Measurements from ENCODE around the gene SDR42E1.
"Not testable (repeated sequence)": the region's sequence is repeated elsewhere in the genome, so short reads cannot be mapped to it uniquely, and the experiment has no call there.

Gene SDR42E1

DNA sequence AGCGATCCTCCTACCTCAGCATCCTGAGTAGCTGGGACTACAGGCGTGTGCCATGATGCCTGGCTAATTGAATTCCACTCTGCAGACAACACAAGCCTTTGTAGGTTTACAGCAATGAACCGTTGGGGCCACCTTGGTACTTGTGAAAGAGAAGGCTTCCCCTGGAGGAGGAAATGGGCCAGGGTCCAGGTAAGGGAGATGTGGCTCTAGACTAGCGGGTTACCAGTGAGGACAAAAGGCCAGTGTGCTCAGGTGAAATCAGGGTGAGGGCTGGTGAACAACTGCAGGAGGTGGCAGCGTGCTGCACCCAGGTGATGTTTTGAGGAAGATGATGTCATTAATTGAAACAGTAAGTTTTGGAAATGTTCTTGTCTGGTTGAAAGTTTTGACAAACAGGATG, 6.7 kb downstream of the SDR42E1 start:
- Mint-ChIP-seq H3K4me1 (ENCODE audit: low read depth) (no peaks in the 10 kb centered on the region), H3K36me3 (ENCODE audit: low read depth) (peaks cover 17% of the 10 kb centered on the region), H3K4me3 (no peak overlapping the region)

DNA sequence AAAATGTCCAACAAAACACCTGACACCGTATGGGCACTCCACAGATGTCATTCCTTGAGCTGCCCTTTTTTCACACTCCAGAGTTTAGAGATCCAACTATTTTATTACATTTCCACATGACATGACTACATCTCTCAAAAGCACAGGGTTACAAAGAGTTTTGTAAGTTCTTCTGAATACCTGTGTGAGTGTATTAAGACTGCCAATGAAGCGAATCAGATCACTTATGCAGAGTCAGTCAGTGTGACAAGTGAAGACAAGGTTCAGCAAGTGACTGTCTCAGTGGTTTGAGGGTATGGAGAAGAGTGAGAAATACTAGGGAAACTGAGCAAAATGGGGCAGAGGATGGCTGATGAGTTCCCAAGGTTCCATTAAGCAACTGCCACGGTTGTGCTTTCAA, 8.4 kb downstream of the SDR42E1 start:
- peaks cover 11% of the 10 kb centered on the region for H3K36me3 Mint-ChIP-seq (ENCODE audit: low read depth)
- no peak overlapping the region for H3K4me3 Mint-ChIP-seq
- H3K27ac Mint-ChIP-seq = no peak overlapping the region
- peaks cover 1% of the 10 kb centered on the region for H3K9me3 Mint-ChIP-seq
- no peaks in the 10 kb centered on the region for H3K4me1 Mint-ChIP-seq (ENCODE audit: low read depth)
- no peaks in the 10 kb centered on the region for H3K27me3 Mint-ChIP-seq (ENCODE audit: low read depth)

More for the DNA sequence above, 6.7 kb downstream of the SDR42E1 start:
- peaks cover 18% of the 10 kb centered on the region for H3K9me3 Mint-ChIP-seq
- no peaks in the 10 kb centered on the region for H3K27me3 Mint-ChIP-seq (ENCODE audit: low read depth)
- no peak overlapping the region for H3K27ac Mint-ChIP-seq

DNA sequence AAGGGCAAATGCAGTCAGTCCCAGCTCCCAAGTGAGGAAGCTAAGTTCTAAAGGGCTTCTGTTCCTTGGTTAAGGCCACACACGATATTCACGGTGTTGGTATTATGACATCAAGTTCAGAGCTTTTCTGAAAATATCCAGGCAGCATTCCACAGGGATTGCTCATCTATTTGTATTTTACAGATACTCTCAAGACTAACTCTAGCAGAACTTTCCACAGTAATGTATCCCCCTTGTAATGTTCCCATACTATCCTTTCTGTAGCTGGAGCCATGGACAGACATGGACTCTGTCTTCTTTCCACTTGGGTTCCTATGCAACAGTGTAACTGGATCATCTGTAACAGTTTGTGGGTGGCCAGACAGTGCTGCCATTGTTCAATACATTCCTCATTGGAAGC, 13.5 kb downstream of the SDR42E1 start:
- Mint-ChIP-seq H3K36me3 (ENCODE audit: low read depth) (peaks cover 10% of the 10 kb centered on the region), H3K4me3 (no peak overlapping the region), H3K4me1 (ENCODE audit: low read depth) (no peaks in the 10 kb centered on the region)

DNA sequence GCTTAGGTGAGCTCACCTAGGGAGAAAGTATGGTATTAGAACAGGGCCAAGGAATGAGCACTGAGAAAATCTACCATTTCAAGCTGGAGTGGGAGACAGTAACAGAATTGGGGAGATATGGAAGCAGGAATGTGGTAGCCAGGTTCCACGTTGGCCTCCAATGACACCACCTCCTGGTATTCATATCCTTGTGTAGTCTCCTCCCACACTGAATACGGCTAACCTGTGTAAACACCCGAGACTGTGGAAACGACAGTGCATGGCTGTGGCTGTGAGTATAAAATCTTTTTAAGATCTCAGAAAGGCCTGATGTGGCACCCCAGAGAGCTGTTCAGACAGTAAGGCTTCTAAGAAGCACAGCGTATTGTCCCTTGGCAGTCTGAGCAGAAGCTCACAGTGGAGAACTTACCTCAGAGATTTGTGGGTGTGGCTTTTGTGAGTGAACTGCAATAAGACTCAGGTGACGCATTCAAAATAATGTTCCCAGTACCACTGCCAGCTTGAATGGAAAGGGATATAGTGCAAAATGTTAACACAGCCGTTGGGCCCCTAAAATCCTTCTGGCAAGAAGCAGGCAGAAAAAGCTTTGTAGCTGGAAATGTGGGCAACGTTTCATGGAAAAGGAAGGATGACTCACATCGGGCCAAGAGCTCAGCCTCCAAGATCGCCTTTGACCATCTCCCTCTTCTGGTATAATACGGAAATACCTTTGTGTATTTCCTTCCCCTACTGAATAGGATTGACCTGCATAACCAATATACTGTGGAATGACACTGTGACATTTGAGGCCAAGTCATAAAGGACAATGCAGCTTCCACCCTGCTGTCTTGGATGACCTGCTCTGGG, 14.4 kb downstream of the SDR42E1 start:
- Mint-ChIP-seq H3K4me1 (ENCODE audit: low read depth) (no peaks in the 10 kb centered on the region), H3K36me3 (ENCODE audit: low read depth) (peaks cover 10% of the 10 kb centered on the region)

More for the DNA sequence above, 13.5 kb downstream of the SDR42E1 start:
- H3K27ac Mint-ChIP-seq = no peak overlapping the region
- no peaks in the 10 kb centered on the region for H3K27me3 Mint-ChIP-seq (ENCODE audit: low read depth)
- no peaks in the 10 kb centered on the region for H3K9me3 Mint-ChIP-seq

DNA sequence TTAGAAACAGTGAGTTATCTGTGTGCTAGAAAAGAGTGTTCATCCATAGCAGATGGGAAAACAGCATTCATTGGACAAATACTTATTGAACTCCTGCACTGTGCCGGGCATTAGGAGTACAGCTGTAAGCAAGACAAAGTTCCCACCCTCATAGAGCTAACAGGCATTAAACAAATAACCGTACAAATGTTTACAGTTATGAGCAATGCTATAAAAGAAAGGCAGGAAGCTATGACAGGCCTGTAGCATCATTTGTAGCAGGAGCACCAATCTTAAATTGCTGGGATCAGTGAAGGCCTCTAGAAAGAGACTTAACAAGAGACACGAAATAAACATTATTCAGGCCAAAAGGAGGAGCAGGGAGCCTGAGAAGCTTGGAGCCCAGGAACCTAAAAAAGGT, 15.6 kb downstream of the SDR42E1 start:
- Mint-ChIP-seq H3K27ac (no peak overlapping the region), H3K27me3 (ENCODE audit: low read depth) (no peaks in the 10 kb centered on the region), H3K9me3 (no peaks in the 10 kb centered on the region), H3K4me3 (no peak overlapping the region), H3K36me3 (ENCODE audit: low read depth) (peaks cover 10% of the 10 kb centered on the region), H3K4me1 (ENCODE audit: low read depth) (no peaks in the 10 kb centered on the region)

More for the DNA sequence above, 14.4 kb downstream of the SDR42E1 start:
- no peak overlapping the region for H3K27ac Mint-ChIP-seq
- H3K4me3 Mint-ChIP-seq = no peak overlapping the region
- no peaks in the 10 kb centered on the region for H3K9me3 Mint-ChIP-seq
- H3K27me3 Mint-ChIP-seq (ENCODE audit: low read depth) = no peaks in the 10 kb centered on the region

DNA sequence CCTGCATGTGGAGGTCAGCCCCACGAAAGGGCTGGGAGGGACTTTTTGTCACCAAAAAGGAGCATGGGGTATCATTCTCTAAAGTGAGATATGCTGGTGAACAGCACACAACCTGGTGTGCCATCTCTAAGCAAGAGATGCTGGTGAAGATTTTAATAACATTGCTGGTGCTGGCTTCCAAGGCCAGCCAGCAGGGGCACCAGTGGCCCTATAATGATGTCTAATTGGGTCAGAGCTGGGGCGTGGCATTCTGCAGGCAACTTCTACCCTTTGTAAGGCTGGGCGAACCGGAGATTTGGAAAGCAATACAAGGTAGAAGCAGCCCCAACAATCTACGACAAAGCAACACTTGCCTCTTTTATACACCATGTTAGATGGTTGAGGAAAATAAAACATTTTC, 16.8 kb downstream of the SDR42E1 start:
- no peak overlapping the region for H3K4me3 Mint-ChIP-seq
- H3K27ac Mint-ChIP-seq = no peak overlapping the region
- peaks cover 7% of the 10 kb centered on the region for H3K36me3 Mint-ChIP-seq (ENCODE audit: low read depth)
- no peaks in the 10 kb centered on the region for H3K27me3 Mint-ChIP-seq (ENCODE audit: low read depth)
- H3K4me1 Mint-ChIP-seq (ENCODE audit: low read depth) = no peaks in the 10 kb centered on the region
- H3K9me3 Mint-ChIP-seq = no peaks in the 10 kb centered on the region

DNA sequence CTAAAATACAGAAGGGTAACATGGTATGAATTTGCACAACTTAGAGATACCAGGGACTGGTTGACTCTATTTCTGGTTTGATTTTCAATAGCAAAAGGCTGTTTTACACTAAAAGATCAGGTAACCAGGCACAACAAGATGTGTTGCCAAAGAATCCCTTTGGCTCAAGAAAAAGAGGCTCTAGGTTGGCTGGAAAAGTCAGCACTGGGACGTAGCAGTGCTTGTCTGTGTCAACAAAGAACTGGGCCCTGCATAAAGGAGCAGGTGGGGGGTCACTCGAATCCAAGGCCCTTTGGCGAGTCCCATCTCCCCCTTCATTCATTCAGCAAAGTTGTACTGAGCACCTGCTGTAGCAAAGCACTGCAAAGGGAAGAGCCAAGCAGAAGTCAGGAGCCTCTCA, 18.4 kb downstream of the SDR42E1 start:
- H3K27ac Mint-ChIP-seq = no peak overlapping the region
- H3K4me3 Mint-ChIP-seq = no peak overlapping the region
- no peaks in the 10 kb centered on the region for H3K4me1 Mint-ChIP-seq (ENCODE audit: low read depth)
- H3K36me3 Mint-ChIP-seq (ENCODE audit: low read depth) = peaks cover 1% of the 10 kb centered on the region
- H3K9me3 Mint-ChIP-seq = no peaks in the 10 kb centered on the region
- H3K27me3 Mint-ChIP-seq (ENCODE audit: low read depth) = no peaks in the 10 kb centered on the region

DNA sequence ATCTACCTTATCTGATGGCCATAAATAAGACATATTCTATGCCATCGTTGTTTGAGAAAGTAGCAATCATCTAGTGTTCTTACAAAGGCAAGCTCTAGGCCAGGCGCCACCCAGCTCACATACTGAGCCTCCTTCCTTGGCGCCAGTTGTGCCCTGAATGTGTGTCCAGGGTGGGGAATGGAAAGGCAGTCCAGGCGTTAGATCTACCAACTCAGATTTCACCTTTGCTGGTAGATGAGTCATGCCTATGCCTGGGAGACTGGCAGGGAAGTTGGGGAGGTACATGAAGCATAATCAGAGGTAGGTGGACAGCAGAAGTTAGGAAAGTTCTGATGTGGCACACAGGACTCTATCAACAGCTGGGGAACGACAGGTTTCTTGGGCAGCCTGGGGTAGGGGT, 23.6 kb downstream of the SDR42E1 start:
- Mint-ChIP-seq H3K9me3 (no peaks in the 10 kb centered on the region), H3K36me3 (ENCODE audit: low read depth) (no peaks in the 10 kb centered on the region), H3K27ac (no peak overlapping the region), H3K27me3 (ENCODE audit: low read depth) (peaks cover 6% of the 10 kb centered on the region), H3K4me3 (no peak overlapping the region), H3K4me1 (ENCODE audit: low read depth) (no peaks in the 10 kb centered on the region)

DNA sequence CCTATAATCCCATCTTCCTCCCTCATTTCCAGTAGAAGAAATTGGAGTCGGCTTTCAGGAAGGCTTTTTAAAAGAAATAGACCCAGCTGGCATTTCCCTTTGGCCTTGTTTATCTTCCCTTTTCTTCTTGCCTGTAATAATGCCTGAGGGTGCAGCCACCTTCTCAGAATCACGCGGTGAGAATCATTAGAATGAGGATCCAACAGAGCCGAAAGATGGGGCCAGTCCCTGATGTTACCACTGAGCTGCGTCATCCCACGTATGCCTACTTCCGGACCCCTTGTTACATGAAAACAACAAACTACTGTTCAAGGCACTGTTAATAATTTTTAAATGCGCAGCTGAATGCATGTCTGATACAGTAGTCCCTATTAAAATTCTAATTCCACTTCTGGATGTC, 24.1 kb downstream of the SDR42E1 start:
- Mint-ChIP-seq H3K27ac (no peak overlapping the region), H3K27me3 (ENCODE audit: low read depth) (peaks cover 6% of the 10 kb centered on the region), H3K9me3 (no peaks in the 10 kb centered on the region), H3K4me1 (ENCODE audit: low read depth) (no peaks in the 10 kb centered on the region), H3K4me3 (no peak overlapping the region), H3K36me3 (ENCODE audit: low read depth) (no peaks in the 10 kb centered on the region)

DNA sequence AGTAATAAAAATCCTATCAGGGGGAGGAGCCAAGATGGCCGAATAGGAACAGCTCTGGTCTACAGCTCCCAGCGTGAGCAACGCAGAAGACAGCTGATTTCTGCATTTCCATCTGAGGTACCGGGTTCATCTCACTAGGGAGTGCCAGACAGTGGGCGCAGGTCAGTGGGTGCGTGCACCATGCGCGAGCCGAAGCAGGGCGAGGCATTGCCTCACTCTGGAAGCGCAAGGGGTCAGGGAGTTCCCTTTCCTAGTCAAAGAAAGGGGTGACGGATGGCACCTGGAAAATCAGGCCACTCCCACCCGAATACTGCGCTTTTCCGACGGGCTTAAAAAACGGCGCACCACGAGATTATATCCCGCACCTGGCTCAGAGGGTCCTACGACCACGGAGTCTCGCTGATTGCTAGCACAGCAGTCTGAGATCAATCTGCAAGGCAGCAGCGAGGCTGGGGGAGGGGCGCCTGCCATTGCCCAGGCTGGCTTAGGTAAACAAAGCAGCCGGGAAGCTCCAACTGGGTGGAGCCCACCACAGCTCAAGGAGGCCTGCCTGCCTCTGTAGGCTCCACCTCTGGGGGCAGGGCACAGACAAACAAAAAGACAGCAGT, 33.8 kb downstream of the SDR42E1 start:
- not testable (repeated sequence) for H3K9me3 Mint-ChIP-seq; H3K36me3 Mint-ChIP-seq (ENCODE audit: low read depth); H3K4me1 Mint-ChIP-seq (ENCODE audit: low read depth); H3K27me3 Mint-ChIP-seq (ENCODE audit: low read depth); H3K27ac Mint-ChIP-seq; H3K4me3 Mint-ChIP-seq

DNA sequence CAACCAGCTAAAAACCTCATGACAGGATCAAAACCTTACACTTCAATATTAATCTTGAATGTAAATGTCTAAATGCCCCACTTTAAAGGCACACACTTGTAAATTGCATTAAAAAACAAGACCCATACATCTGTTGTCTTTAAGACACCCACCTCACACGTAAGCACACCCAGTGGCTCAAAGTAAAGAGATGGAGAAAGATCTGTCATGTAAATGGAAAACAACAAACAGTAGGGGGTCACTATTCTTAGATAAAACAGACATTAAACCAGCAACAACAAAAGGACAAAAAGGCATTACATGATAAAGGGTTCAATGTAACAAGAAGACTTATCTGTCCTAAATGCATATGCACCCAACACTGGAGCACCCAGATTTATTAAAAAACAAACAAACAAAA, 35.6 kb downstream of the SDR42E1 start:
- Mint-ChIP-seq H3K9me3 (peaks cover 16% of the 10 kb centered on the region), H3K27me3 (ENCODE audit: low read depth) (peaks cover 2% of the 10 kb centered on the region), H3K4me1 (ENCODE audit: low read depth) (no peaks in the 10 kb centered on the region), H3K27ac (no peak overlapping the region), H3K36me3 (ENCODE audit: low read depth) (no peaks in the 10 kb centered on the region), H3K4me3 (no peak overlapping the region)

DNA sequence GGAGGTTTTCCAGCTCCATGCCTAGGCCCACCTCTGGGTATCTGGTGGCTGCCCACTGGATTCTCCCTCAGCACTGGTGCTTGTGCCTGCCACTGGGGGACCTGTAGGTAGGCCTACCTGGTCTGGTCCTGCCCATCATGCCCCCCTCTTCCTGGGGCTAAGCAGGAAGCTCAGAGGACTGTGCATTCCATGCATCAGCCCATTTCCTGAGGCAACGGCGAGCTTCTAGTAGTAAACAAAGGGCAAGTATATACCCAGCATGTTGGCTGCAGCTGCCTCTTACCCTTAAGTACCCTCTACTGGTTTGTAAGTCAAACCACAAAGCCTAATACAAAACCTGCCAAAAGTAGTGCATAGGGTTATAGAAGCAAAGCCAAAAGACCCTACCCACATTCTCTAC, 37.5 kb downstream of the SDR42E1 start:
- Mint-ChIP-seq H3K36me3 (ENCODE audit: low read depth) (no peaks in the 10 kb centered on the region), H3K9me3 (peaks cover 16% of the 10 kb centered on the region), H3K4me1 (ENCODE audit: low read depth) (no peaks in the 10 kb centered on the region), H3K27me3 (ENCODE audit: low read depth) (peaks cover 9% of the 10 kb centered on the region), H3K27ac (no peak overlapping the region), H3K4me3 (no peak overlapping the region)

DNA sequence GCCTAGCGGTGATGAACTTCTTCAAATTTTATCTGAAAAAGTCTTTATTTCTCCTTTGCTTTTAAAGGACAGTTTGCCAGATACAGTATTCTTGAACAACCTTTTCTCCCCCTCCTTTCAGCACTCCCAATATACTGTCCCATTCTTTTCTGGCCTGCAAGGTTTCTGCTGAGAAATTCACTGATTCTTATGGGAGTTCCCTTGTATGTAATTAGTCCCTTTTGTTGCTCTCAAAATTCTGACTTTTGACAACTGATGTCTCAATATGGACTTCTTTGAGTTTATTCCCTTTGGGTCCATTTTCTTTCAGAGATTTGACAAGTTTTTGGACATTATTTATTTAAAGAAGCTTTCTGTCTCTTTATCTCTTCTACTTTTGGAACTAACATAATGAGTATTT, 39.4 kb downstream of the SDR42E1 start:
- Mint-ChIP-seq H3K4me1 (ENCODE audit: low read depth) (no peaks in the 10 kb centered on the region), H3K9me3 (peaks cover 12% of the 10 kb centered on the region), H3K36me3 (ENCODE audit: low read depth) (no peaks in the 10 kb centered on the region), H3K27me3 (ENCODE audit: low read depth) (peaks cover 9% of the 10 kb centered on the region), H3K27ac (no peak overlapping the region), H3K4me3 (no peak overlapping the region)

DNA sequence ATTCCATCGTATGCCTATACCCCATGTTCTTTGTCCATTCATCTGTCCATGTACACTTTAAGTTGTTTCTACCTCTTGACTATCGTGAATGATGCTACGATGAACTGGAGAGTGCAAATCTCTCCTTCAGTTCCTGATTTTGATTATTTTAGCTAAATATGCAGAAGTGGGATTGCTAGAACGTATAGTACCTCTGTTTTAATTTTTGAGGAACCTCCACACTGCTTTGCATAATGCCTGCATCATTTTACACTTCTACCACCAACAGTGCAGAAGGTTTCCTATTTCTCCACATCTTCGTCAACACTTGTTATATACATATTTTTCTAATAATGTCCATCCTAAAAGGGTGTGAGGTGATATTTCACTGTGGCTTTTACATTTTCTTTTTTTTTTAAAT, 43.9 kb downstream of the SDR42E1 start:
- Mint-ChIP-seq H3K4me3 (no peak overlapping the region), H3K27ac (no peak overlapping the region), H3K36me3 (ENCODE audit: low read depth) (no peaks in the 10 kb centered on the region), H3K9me3 (peaks cover 12% of the 10 kb centered on the region), H3K4me1 (ENCODE audit: low read depth) (no peaks in the 10 kb centered on the region), H3K27me3 (ENCODE audit: low read depth) (peaks cover 9% of the 10 kb centered on the region)

DNA sequence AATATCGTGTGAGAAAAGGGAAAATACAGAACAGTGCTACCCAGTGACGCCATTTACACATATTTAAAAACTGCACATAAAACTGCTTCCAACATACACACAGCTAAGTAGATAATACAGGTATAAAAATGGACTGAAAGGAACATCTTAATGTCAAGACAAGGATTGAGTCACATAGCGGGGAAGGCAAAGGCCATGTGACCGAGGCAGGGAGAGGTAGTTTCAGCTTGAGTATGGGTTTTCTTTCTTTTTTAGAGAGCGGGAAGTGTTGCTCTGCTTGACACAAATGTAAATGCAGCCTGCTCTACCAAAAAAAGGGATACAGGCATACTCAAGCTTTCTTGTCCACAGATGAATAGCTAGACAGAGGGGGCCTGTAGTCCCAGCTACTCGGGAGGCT, 46.5 kb downstream of the SDR42E1 start:
- H3K4me1 Mint-ChIP-seq (ENCODE audit: low read depth) = no peaks in the 10 kb centered on the region
- H3K27me3 Mint-ChIP-seq (ENCODE audit: low read depth) = peaks cover 4% of the 10 kb centered on the region
- no peak overlapping the region for H3K4me3 Mint-ChIP-seq
- H3K36me3 Mint-ChIP-seq (ENCODE audit: low read depth) = no peaks in the 10 kb centered on the region
- H3K9me3 Mint-ChIP-seq = no peaks in the 10 kb centered on the region
- no peak overlapping the region for H3K27ac Mint-ChIP-seq

Measured in T-helper 1 cell treated with Interleukin-12 subunit alpha and Interleukin-12 subunit beta and Interleukin-4 antibody, amounts not matched to agents 30 μg/mL and 1 μg/mL, for 36 hours (primary cell).